SH-SY5Y (cell line): ENCODE data around the gene WRAP73.

Experiments
- GATA2 ChIP-seq: IDR thresholded peaks from 2 replicates; pipeline ENCODE4 v1.6.1; 2011; ENCODE audit warnings: mild to moderate bottlenecking, low read depth, low read length
- GATA3 ChIP-seq: IDR thresholded peaks from 2 replicates; pipeline ENCODE4 v1.6.1; 2011; ENCODE audit warnings: low read depth, mild to moderate bottlenecking, low read length, moderate library complexity

DNA sequence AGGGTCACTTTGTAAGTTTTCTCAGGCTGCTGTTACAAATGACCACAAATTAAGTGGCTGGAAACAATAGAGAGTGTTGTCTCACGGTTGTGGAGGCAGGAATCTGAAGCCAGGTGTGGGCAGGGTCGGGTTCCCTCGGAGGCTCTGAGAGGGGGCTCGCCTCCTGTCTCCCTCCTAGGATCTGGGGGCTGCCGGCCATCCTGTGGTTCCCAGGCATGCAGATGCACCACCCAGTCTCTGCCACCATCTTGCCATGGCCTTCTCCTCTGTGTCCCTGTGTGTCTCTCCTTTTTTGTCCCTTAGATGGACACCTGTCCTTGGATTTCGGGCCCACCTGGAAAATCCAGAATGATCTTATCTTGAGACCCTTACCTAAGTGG is 7.2 kb upstream of the WRAP73 start:
- TF ChIP-seq GATA3 (no peak), GATA2 (no peak)
